ENCODE data around the gene CEACAM6.

Gene CEACAM6

GRCh38 chr19:41796901-41797300 is 41.6 kb downstream of the CEACAM6 start:
- Histone ChIP-seq H2AFZ (ENCODE audit: low read length) (no peak overlapping the region), H4K20me1 (ENCODE audit: insufficient read depth, low read length, poor library complexity, severe bottlenecking) (no peaks in the 10 kb centered on the region), H3K79me2 (ENCODE audit: insufficient read depth, low read length) (no peaks in the 10 kb centered on the region), H3K9me3 (ENCODE audit: insufficient read depth, low read depth, low read length) (no peaks in the 10 kb centered on the region), H3K4me2 (ENCODE audit: low read depth, low read length, poor library complexity, severe bottlenecking) (no peak overlapping the region), H3K9ac (ENCODE audit: low read depth, low read length, poor library complexity, severe bottlenecking) (no peak overlapping the region), H3K27me3 (ENCODE audit: insufficient read depth, low read length, poor library complexity, severe bottlenecking) (no peaks in the 10 kb centered on the region), H3K9me2 (replicated peaks; ENCODE audit: low read depth, low read length) (no peaks in the 10 kb centered on the region), H3K4me3 (ENCODE audit: low read length, poor library complexity, severe bottlenecking) (no peak overlapping the region), H3K36me3 (ENCODE audit: insufficient read depth, low read length) (no peaks in the 10 kb centered on the region), H3F3A (ENCODE audit: low read depth) (no peaks in the 10 kb centered on the region), H3K4me1 (ENCODE audit: insufficient read depth, low read length, poor library complexity, severe bottlenecking) (no peaks in the 10 kb centered on the region)
- TF ChIP-seq, protein P1, sequence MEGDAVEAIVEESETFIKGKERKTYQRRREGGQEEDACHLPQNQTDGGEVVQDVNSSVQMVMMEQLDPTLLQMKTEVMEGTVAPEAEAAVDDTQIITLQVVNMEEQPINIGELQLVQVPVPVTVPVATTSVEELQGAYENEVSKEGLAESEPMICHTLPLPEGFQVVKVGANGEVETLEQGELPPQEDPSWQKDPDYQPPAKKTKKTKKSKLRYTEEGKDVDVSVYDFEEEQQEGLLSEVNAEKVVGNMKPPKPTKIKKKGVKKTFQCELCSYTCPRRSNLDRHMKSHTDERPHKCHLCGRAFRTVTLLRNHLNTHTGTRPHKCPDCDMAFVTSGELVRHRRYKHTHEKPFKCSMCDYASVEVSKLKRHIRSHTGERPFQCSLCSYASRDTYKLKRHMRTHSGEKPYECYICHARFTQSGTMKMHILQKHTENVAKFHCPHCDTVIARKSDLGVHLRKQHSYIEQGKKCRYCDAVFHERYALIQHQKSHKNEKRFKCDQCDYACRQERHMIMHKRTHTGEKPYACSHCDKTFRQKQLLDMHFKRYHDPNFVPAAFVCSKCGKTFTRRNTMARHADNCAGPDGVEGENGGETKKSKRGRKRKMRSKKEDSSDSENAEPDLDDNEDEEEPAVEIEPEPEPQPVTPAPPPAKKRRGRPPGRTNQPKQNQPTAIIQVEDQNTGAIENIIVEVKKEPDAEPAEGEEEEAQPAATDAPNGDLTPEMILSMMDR (conservative IDR thresholded peaks at IDR 0.05; ENCODE audit: low read length), result no peak
- no peak for TF ChIP-seq EZH2phosphoT487 (IDR thresholded peaks at IDR 0.05; ENCODE audit: borderline replicate concordance)

DNA sequence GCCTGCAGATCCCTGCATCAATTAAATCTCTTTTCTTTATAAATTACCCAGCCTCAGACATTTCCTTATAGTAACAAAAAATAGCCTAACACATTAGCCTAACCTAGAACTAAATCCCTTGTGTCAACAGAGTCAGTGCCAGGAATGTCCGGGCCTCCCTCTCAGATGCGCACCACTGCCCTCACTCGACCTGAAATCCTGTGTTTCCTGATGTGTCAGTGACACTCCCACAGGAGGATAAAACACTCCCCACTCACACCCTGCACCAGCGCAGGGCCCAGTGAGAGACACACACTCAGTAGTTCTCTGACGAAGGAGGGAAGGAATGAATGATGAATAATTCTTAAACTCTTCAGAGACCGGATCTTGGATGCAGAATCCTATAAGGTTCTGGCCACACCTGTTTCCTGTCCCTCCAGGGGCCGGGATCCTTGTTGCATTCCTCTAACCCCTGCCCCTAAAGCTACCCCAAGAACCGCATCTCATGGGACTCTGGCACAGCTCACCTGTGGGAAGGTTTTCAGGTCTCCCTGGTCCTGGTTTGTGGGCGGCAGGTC is 44.2 kb downstream of the CEACAM6 start:
- Histone ChIP-seq H3K9me2 (replicated peaks; ENCODE audit: low read depth, low read length) (no peaks in the 10 kb centered on the region), H3K9ac (ENCODE audit: low read depth, low read length, poor library complexity, severe bottlenecking) (no peak overlapping the region), H3K4me2 (ENCODE audit: low read depth, low read length, poor library complexity, severe bottlenecking) (no peak overlapping the region), H3K36me3 (ENCODE audit: insufficient read depth, low read length) (no peaks in the 10 kb centered on the region), H3K9me3 (ENCODE audit: insufficient read depth, low read depth, low read length) (no peaks in the 10 kb centered on the region), H3K79me2 (ENCODE audit: insufficient read depth, low read length) (no peaks in the 10 kb centered on the region), H3K4me1 (ENCODE audit: insufficient read depth, low read length, poor library complexity, severe bottlenecking) (no peaks in the 10 kb centered on the region), H2AFZ (ENCODE audit: low read length) (no peak overlapping the region), H4K20me1 (ENCODE audit: insufficient read depth, low read length, poor library complexity, severe bottlenecking) (no peaks in the 10 kb centered on the region), H3K4me3 (ENCODE audit: low read length, poor library complexity, severe bottlenecking) (no peak overlapping the region), H3F3A (ENCODE audit: low read depth) (no peaks in the 10 kb centered on the region), H3K27me3 (ENCODE audit: insufficient read depth, low read length, poor library complexity, severe bottlenecking) (no peaks in the 10 kb centered on the region)
- no peak for TF ChIP-seq EZH2phosphoT487 (IDR thresholded peaks at IDR 0.05; ENCODE audit: borderline replicate concordance)
- TF ChIP-seq, protein P1 (conservative IDR thresholded peaks at IDR 0.05; ENCODE audit: low read length), result no peak

DNA sequence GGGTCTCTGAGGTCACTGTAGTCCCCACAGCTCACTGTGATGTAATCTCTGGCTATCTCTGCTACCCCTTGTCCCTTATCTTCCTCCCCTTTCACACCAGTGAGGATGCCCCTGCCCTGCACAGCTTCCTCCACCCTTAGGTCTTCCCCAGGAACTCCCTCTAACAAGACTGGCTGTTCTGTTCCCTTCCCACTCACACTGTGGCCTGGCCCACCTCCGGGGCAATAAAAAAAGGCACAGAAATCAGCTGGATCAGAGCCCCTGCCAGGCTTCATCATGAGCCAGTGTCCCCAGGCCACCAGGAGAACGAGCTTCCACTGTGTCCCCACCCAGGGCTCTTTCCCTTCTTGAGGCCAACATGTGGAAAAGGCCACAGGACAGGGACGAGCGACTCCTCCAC is 45.7 kb downstream of the CEACAM6 start:
- H2AFZ ChIP-seq (ENCODE audit: low read length), result no peak overlapping the region
- H3F3A ChIP-seq (ENCODE audit: low read depth), result no peaks in the 10 kb centered on the region
- no peaks in the 10 kb centered on the region for H3K9me2 ChIP-seq (replicated peaks; ENCODE audit: low read depth, low read length)
- no peaks in the 10 kb centered on the region for H3K36me3 ChIP-seq (ENCODE audit: insufficient read depth, low read length)
- H3K4me3 ChIP-seq (ENCODE audit: low read length, poor library complexity, severe bottlenecking), result no peak overlapping the region
- H3K79me2 ChIP-seq (ENCODE audit: insufficient read depth, low read length), result no peaks in the 10 kb centered on the region
- no peaks in the 10 kb centered on the region for H3K9me3 ChIP-seq (ENCODE audit: insufficient read depth, low read depth, low read length)
- H3K27me3 ChIP-seq (ENCODE audit: insufficient read depth, low read length, poor library complexity, severe bottlenecking), result no peaks in the 10 kb centered on the region
- H4K20me1 ChIP-seq (ENCODE audit: insufficient read depth, low read length, poor library complexity, severe bottlenecking), result no peaks in the 10 kb centered on the region
- TF ChIP-seq, protein P1 (conservative IDR thresholded peaks at IDR 0.05; ENCODE audit: low read length), result no peak
- TF ChIP-seq EZH2phosphoT487 (IDR thresholded peaks at IDR 0.05; ENCODE audit: borderline replicate concordance), result no peak
- no peak overlapping the region for H3K4me2 ChIP-seq (ENCODE audit: low read depth, low read length, poor library complexity, severe bottlenecking)
- no peak overlapping the region for H3K9ac ChIP-seq (ENCODE audit: low read depth, low read length, poor library complexity, severe bottlenecking)
- no peaks in the 10 kb centered on the region for H3K4me1 ChIP-seq (ENCODE audit: insufficient read depth, low read length, poor library complexity, severe bottlenecking)

Data from Loucy (cell line).